Endothelial cell (in vitro differentiated cells): ENCODE data around the gene KIAA1586. TPM values are rescaled to one million over a fixed set of nuclear protein-coding genes. Genes with fewer than 3 reads are reported as not detected.
"Not testable (repeated sequence)": the region's sequence is repeated elsewhere in the genome, so short reads cannot be mapped to it uniquely, and the experiment has no call there.

Source experiments
- DNase-seq: peaks from one replicate; pipeline ENCODE4 v3.0.0; 2021; ENCODE audit warnings: low spot score
- H3K27ac Mint-ChIP-seq: one replicate; pipeline ENCODE4 v1.8.0; 2021; ENCODE audit warnings: mixed read lengths, inconsistent platforms; ENCODE audit not compliant: unreplicated experiment
- H3K27me3 Mint-ChIP-seq: one replicate; pipeline ENCODE4 v1.8.0; 2021; ENCODE audit warnings: mild to moderate bottlenecking, moderate library complexity, mixed read lengths, inconsistent platforms; ENCODE audit not compliant: unreplicated experiment
- H3K36me3 Mint-ChIP-seq: one replicate; pipeline ENCODE4 v1.8.0; 2021; ENCODE audit warnings: mild to moderate bottlenecking, low read depth, mixed read lengths, inconsistent platforms; ENCODE audit not compliant: unreplicated experiment
- H3K4me1 Mint-ChIP-seq: one replicate; pipeline ENCODE4 v1.8.0; 2021; ENCODE audit warnings: mild to moderate bottlenecking, mixed read lengths, inconsistent platforms; ENCODE audit not compliant: unreplicated experiment
- H3K4me3 Mint-ChIP-seq: one replicate; pipeline ENCODE4 v1.8.0; 2021; ENCODE audit warnings: mild to moderate bottlenecking, mixed read lengths, inconsistent platforms; ENCODE audit not compliant: unreplicated experiment
- H3K9me3 Mint-ChIP-seq: one replicate; pipeline ENCODE4 v1.8.0; 2021; ENCODE audit warnings: mixed read lengths, inconsistent platforms; ENCODE audit not compliant: unreplicated experiment
- total RNA-seq: library from RNA; stranded (reverse); fragmentation: NEBNext Ultra II Directional; extraction: Animal tissue kit (Norgen Biotek cat#: 25700); gene quantifications from one replicate; pipeline ENCODE4 v1.2.1, GENCODE V29; 2021; ENCODE audit not compliant: unreplicated experiment
- TF ChIP-seq, protein P1 (sequence below): fragments of 200-600 bp; sonication (generic); IDR thresholded peaks from one replicate; pipeline ENCODE4 v1.5.0; 2021; ENCODE audit warnings: antibody characterized with exemption; ENCODE audit not compliant: unreplicated experiment

Gene KIAA1586
- total RNA-seq, 1 donor from 2014 or later: 44.3 TPM

DNA sequence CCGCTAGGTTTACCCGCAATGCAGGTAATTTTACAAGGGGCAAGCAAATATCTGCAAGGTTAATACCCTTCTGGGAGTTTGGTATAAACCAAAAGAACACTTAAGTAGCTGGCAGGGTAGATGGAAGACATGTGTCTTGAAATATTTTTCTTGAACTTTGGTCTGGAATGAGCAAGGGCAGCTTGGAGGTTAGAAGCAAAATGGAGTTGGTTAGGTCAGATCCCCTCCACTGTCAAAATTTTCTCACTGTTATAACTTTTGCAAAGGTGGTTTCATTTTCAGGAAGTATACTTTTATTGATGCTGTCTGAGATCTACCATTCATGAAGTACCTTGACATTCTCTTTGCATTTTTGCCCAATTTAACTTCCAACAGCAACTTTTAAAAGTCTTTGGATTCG is 13.3 kb upstream of the KIAA1586 start:
- Mint-ChIP-seq H3K27ac (no peak overlapping the region), H3K9me3 (no peaks in the 10 kb centered on the region), H3K4me1 (peaks cover 4% of the 10 kb centered on the region), H3K36me3 (no peaks in the 10 kb centered on the region), H3K4me3 (no peak overlapping the region), H3K27me3 (peaks cover 2% of the 10 kb centered on the region)
- DNase-seq: no peak
- TF ChIP-seq, protein P1, sequence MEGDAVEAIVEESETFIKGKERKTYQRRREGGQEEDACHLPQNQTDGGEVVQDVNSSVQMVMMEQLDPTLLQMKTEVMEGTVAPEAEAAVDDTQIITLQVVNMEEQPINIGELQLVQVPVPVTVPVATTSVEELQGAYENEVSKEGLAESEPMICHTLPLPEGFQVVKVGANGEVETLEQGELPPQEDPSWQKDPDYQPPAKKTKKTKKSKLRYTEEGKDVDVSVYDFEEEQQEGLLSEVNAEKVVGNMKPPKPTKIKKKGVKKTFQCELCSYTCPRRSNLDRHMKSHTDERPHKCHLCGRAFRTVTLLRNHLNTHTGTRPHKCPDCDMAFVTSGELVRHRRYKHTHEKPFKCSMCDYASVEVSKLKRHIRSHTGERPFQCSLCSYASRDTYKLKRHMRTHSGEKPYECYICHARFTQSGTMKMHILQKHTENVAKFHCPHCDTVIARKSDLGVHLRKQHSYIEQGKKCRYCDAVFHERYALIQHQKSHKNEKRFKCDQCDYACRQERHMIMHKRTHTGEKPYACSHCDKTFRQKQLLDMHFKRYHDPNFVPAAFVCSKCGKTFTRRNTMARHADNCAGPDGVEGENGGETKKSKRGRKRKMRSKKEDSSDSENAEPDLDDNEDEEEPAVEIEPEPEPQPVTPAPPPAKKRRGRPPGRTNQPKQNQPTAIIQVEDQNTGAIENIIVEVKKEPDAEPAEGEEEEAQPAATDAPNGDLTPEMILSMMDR: no peak

DNA sequence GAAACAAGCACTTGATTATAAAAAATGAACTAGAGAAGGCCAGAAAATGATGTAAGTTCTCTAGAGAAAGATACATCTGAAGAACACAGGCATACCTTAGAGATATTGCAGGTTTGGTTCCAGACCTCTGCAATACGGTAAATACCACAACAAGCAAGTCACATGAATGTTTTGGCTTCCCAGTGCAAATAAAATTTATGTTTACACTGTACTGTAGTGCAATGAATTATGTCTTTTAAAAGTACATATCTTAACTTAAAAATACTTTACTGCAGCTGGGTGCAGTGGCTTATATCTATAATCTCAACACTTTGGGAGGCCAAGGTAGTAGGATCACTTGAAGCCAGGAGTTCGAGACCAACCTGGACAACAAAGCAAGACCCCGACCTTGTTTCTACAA is 10.9 kb upstream of the KIAA1586 start:
- no peaks in the 10 kb centered on the region for H3K9me3 Mint-ChIP-seq
- H3K27ac Mint-ChIP-seq: no peak overlapping the region
- no peak overlapping the region for H3K4me3 Mint-ChIP-seq
- peaks cover 2% of the 10 kb centered on the region for H3K27me3 Mint-ChIP-seq
- TF ChIP-seq, protein P1: no peak
- peaks cover 6% of the 10 kb centered on the region for H3K4me1 Mint-ChIP-seq
- no peaks in the 10 kb centered on the region for H3K36me3 Mint-ChIP-seq
- DNase-seq: no peak

DNA sequence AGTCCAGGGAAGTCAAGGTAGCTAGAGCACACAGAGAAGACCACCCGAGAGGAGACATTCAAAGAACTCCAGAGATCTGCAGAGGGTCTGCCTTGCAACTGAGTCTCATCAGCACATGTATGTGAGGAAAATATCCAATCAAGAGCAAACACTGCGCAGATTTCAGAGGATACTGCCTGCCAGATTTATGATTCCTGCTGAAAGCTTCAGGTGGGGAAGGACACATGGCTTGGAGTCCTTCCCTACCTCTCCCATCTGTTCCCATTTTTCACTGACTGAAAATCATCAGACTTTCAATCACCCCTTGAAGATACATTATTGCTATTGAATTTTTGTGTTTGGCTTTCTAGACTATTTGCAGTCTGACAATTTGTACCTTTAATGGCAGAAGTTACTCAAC is 7.6 kb upstream of the KIAA1586 start:
- Mint-ChIP-seq H3K36me3 (no peaks in the 10 kb centered on the region), H3K27me3 (peaks cover 2% of the 10 kb centered on the region), H3K4me1 (peaks cover 2% of the 10 kb centered on the region), H3K4me3 (no peak overlapping the region), H3K27ac (no peak overlapping the region), H3K9me3 (no peaks in the 10 kb centered on the region)
- no peak for DNase-seq
- TF ChIP-seq, protein P1: no peak

DNA sequence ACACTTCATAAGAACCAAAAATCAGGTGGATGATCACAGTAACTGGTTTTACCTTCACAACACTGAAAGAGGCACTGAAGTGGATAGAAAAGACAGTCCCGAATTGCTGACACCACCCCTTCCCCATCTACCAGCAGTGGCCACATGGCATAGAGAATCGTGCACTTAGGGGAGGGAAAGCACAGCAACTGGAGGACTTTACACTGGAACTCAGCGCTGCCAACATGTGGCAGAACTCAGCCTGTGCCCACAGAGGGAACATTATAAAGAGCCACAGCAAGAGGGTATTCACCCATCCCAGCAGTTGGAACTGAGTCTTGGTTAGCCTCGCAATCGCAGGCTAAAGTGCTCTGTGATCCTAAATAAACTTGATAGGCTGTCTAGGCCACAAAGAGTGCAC is 6.5 kb upstream of the KIAA1586 start:
- TF ChIP-seq, protein P1: no peak
- Mint-ChIP-seq H3K4me3 (no peak overlapping the region), H3K9me3 (no peaks in the 10 kb centered on the region), H3K27ac (no peak overlapping the region), H3K36me3 (no peaks in the 10 kb centered on the region), H3K27me3 (peaks cover 2% of the 10 kb centered on the region), H3K4me1 (peaks cover 2% of the 10 kb centered on the region)
- no peak for DNase-seq

DNA sequence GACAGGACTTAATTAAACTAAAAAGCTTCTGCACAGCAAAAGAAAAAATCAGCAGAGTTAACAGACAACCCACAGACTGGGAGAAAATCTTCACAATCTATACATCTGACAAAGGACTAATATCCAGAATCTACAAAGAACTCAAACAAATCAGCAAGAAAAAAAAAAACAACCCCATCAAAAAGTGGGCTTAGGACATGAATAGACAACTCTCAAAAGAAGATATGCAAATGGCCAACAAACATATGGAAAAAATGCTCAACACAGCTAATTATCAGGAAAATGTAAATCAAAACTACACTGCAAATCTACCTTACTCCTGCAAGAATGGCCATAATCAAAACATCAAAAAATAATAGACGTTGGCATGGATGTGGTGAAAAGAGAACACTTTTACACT is 2.4 kb upstream of the KIAA1586 start:
- H3K4me1 Mint-ChIP-seq: peaks cover 19% of the 10 kb centered on the region
- not testable (repeated sequence) for H3K27me3 Mint-ChIP-seq, H3K9me3 Mint-ChIP-seq, H3K36me3 Mint-ChIP-seq, H3K4me3 Mint-ChIP-seq, H3K27ac Mint-ChIP-seq, DNase-seq

DNA sequence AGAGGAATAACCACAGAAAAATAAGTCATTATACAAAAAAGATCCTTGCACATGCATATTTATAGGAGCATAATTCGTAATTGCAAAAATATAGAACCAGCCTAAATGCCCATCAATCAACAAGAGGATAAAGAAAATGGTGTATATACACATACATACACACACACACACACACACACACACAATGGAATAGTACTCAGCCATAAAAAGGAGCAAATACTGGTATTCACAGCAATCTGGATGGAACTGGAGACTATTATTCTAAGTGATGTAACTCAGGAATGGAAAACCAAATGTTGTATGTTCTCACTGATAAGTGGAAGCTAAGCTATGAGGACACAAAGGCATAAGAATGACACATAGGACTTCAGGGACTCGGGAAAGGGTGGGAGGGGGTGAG is 1.9 kb upstream of the KIAA1586 start:
- no peak overlapping the region for H3K27ac Mint-ChIP-seq
- H3K4me3 Mint-ChIP-seq: no peak overlapping the region
- no peaks in the 10 kb centered on the region for H3K9me3 Mint-ChIP-seq
- peaks cover 5% of the 10 kb centered on the region for H3K27me3 Mint-ChIP-seq
- DNase-seq: no peak
- TF ChIP-seq, protein P1: no peak
- peaks cover 23% of the 10 kb centered on the region for H3K4me1 Mint-ChIP-seq
- peaks cover 13% of the 10 kb centered on the region for H3K36me3 Mint-ChIP-seq

DNA sequence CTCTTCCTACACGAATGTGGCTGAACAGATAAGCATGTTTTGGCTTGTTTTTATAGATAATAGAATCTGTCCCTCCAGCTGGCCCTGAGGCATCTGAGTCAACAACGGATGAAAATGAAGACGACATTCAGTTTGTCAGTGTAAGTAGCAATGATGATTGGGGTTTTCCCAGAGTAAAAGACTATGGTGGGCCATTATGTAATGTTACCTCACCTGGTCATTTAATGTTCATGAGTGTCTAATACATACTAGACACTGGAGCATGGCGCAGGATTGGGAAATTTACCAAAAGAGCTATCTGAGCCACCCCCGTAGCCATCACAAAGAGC is 728 bp downstream of the KIAA1586 start:
- DNase-seq, H3K27ac Mint-ChIP-seq, H3K9me3 Mint-ChIP-seq, H3K4me3 Mint-ChIP-seq, H3K27me3 Mint-ChIP-seq: not testable (repeated sequence)
- Mint-ChIP-seq H3K36me3 (peaks cover 20% of the 10 kb centered on the region), H3K4me1 (peaks cover 29% of the 10 kb centered on the region)

DNA sequence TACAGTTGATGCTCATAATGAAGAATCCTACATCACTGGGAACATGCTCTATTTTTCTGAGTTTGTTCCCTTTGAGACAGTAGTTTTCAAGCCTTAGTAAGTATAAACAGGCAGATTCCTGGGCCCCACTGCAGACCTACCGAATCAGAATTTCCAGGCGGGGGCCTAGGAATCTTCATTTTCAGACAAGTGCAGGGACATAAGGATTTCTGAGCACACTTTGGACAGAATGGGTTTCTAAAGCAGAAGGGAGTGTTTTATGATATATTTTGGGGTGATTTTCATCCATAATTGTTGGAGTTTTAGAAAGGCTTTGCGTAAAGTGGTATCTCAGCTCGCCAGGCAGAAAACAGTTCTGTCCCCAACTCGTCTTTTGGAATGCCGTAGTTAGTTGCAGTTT is 1.4 kb downstream of the KIAA1586 start:
- not testable (repeated sequence) for DNase-seq, H3K27me3 Mint-ChIP-seq, H3K9me3 Mint-ChIP-seq
- Mint-ChIP-seq H3K36me3 (peaks cover 23% of the 10 kb centered on the region), H3K27ac (peak overlapping the region; percentile 86), H3K4me1 (peaks cover 29% of the 10 kb centered on the region), H3K4me3 (peak overlapping the region; percentile 88)
